HG02678 (cell line): Measurements from ENCODE around the gene MICU1.
"Not testable (repeated sequence)": the region's sequence is repeated elsewhere in the genome, so short reads cannot be mapped to it uniquely, and the experiment has no call there.

ENCODE experiments used
- ATAC-seq: cut with Tn5 transposase; IDR thresholded peaks from one replicate; pipeline ENCODE4 v1.9.1; 2021; ENCODE audit warnings: mild to moderate bottlenecking, moderate library complexity; ENCODE audit not compliant: unreplicated experiment

The MICU1 gene

GRCh38 chr10:72353028-72353964 lies 272.6 kb downstream of the MICU1 start:
- ATAC-seq, result no peak

DNA sequence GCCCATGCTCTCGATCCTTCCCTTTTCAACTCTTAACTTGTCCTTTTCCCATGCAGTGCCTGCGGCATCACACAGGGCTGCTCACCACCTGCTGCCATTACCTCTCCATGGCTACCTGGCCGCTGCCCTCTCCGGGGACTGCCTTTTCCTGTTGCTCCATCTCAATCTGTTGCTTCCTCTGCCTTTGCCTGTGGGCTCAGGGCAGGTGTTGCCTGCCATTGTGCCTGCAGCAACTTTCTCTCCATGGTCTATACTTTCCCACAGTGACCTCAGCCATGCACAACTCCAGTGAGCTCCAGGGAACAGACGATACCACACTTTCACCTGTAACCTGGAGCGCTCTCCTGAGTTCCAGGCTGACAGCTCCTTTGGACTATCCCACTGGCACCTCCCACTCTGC lies 274.4 kb downstream of the MICU1 start:
- ATAC-seq, result no peak

DNA sequence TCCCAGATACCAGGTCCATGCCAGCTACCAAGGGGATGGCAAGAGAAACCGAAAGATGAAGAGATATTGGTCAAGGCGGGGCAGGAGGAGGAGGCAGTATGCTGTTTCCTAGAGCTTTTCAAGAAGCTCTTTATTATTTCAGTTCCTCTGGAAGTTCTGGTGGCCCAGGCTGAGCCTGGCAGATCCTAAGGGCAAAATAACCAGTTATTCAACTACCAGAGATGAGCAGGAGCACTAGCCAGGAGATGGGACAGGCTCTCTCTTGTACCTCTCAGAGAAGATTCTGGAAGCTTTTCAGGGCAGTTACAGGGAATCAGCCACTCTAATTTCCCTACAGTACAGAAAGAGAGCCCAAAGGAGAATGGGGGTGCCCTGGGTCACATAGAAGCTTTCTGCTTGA lies 276.4 kb downstream of the MICU1 start:
- ATAC-seq, result no peak

DNA sequence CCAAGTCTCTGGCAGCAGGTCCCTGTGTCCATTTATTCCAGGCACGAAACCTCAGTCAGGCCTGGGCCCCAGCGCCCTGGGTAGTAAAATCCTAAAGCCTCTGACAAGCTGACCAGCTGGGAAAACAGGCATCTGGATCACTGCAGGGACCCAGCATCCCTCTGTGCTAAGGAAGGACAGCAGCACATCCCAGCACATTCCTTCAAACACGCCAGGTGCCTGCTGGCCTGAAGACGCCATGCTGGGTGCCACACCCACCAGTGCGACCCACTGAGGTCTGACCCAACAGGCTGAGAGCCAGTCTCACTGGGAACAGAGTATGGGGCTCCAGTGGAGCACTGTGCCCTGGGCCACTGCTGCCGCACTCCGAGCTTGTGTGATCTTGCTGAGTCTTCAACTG lies 277.6 kb downstream of the MICU1 start:
- no peak for ATAC-seq

GRCh38 chr10:72346117-72346516 lies 279.8 kb downstream of the MICU1 start:
- ATAC-seq, result not testable (repeated sequence)

GRCh38 chr10:72344932-72345331 lies 280.9 kb downstream of the MICU1 start:
- ATAC-seq, result no peak

GRCh38 chr10:72342911-72343310 lies 283.0 kb downstream of the MICU1 start:
- ATAC-seq, result no peak

DNA sequence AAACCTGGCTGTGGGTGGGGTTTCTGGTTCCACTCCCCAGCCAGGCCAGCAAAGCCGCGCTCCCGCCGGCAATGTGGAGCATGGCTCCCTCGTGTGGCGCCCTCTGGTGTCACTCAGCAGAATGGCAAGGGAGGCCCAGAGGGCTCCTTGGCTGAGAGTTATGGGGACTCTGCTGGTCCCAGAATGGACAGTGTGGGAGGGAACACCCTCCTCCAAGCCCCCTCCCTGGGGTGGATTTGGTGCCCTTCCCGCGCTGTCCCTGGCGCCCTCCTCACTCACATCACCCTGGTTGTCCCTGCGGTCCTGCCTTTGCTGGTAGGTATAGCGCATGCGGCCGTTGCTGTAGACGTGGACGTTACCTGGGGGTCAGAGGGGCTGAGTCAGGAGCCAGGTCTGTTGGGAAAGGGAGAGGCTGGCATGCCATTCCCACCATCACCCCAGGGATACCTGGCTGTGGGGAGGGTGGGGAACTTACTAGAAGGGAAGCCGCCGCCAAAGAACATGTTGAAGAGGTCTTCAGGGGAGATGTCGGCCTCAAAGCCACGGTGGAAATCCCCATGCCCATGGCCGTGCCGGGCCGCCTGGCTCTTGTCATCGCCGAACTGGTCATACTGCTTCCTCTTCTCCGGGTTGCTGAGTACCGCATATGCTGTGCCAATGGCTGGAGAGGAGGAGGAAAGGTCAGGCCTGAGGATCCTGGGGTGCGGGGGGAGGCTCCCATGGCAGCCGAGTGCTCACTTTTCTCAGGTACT lies 285.2 kb downstream of the MICU1 start:
- ATAC-seq, result peak; percentile 40

DNA sequence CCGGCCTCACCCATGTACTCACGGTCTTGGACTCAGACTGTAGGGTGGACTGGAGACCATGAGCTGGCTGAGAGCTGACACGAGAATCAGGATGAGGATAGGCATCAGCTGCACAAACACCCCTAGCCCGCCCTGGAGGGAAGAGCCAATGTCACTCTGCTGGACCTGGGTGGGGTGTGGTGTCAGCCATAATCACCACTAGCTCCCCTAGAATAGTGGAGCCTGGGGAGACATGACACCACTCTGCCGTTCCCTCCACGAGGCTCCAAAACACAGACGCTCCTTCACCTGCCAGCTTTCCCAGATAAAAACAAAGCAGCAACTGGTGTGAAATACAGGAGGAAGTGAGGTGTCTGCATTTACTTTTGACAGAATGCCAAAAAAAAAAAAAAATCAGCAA lies 287.7 kb downstream of the MICU1 start:
- ATAC-seq, result no peak

DNA sequence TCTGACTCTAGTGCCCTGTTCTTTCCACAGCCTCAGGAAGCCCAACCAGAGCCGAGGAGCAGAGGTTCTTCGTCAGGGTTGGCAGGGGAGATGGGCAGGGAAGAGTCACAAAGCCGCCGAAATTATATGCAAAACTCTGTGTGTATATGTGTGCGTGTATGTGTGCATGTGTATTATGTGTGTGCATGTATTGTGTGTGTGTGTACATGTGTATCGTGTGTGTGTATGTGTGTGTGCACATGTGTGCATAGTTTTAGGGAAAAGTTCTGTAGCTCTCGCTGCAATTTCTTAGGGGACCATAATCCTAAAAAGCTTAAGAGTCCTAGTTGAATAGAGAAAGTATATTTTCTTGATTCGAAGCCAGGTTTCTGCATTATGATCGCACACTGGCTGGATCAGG lies 288.2 kb downstream of the MICU1 start:
- ATAC-seq, result no peak

- ATAC-seq, result no peak
Measured at GRCh38 chr10:72337039-72337629, 288.7 kb downstream of the MICU1 start.

GRCh38 chr10:72336259-72337038 lies 289.4 kb downstream of the MICU1 start:
- ATAC-seq, result no peak

- peak; percentile 27 for ATAC-seq
Measured at GRCh38 chr10:72335394-72336258, 290.3 kb downstream of the MICU1 start.

DNA sequence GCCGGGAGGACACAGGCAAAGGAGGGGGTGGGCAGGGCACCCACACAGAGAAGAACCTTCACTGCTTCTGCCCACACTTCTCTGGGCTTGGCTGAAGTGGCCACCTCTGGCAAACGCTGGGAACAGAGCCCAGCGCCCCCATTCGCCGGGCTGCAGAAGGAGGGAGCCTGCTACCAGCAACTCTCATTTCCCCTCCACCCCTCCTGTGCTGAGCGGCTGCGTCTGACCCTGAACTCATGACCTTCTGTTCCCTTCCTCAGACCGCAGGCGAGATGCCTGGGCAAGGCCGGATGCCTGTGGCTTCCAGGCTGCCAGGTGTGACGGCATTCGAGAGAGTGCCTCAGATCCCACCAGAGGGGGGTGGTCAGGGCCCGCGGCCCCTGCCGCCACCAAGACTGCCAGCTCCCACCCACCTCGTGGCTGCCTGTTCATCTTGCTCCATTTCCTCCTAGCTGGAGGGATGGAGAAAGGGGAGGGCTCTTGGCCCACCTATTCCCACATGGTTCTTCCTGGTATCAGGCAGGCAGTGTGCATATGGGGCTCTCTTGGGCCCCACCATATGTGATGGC lies 291.0 kb downstream of the MICU1 start:
- peak; percentile 66 for ATAC-seq

DNA sequence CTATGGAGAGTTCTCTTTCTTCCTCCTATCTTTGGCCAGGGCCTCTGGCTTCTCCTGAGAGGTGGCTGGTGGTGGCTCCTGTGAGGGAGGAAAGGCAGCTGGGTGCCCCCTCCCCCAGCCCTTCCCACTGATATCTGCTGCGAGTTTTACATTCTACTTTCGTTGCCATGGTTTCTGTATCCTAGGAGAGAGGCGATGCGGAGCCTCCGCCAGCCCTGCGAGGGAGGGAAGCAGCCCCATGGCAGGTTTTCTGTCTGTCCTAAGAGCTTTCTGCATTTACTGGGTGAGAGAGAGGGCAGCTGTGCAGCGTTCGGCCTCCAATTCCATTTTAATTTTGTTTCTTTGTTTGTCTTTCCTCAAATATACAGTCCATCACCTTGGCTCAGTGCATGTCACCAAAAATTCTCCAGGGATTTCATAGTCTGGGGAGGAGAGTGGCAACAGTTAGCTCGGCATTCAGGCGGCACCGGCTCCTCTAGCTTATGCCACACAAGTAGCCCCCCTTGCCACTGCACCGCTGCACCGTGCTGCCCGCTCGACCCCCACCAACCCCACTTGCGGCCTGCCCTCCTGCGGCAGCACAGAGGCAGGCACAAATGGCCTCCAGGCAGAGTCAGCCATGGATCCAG lies 291.6 kb downstream of the MICU1 start:
- no peak for ATAC-seq

DNA sequence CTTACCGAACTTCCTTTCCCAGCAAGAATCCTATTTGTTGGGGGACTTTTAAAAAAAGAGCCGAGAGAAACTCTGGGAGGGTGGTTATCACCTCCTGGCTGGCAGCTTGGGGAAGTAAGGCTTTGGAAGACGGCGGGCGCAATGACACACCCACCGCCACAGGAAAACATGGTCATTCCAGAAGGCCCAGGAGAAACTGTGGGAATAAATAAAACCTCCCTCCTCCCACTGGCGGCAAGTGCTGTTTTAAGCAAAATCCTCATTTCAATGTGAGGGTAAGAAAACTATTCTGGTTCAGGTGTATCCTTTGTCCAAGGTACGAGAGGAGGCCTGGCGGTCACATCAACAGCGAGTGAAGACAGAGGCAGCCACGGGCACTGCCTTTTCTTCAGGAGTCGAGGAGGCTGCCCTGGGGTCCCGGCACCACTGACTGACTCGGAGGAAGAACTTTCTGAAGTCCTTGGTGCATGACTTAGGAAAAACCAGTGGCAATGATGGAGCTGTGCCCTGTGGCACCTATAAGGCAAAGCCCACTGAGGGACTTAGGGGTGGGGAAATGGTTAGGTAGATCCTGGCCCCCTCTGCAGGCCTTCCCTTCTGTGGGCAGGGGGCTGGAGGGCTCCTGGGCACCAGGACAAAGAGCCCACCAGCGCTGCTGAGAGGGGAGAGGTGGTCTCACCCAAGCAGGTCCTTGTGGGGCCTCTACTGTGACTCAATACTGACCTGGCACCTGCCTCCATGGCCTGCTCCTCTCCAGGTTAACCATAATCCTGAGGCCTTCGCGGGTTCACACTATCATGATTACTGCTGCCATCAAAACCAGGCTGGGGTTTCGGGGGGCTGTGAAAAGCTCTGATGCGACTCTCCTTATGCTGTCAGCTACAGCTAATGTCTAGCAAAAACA lies 292.5 kb downstream of the MICU1 start:
- ATAC-seq, result no peak

GRCh38 chr10:72332423-72333111 lies 293.3 kb downstream of the MICU1 start:
- ATAC-seq, result no peak
